OCI-LY7 (cell line): ENCODE data around the gene ZNF532.

Experiments
- CTCF ChIP-seq: fragments of 200-600 bp; sonication (generic); conservative IDR thresholded peaks from 2 replicates; pipeline ENCODE4 v1.5.1; 2014; ENCODE audit warnings: mild to moderate bottlenecking, antibody characterized with exemption, low read length, moderate library complexity, mixed read lengths
- EZH2phosphoT487 ChIP-seq: fragments of 200-600 bp; sonication (generic); IDR thresholded peaks from 2 replicates; pipeline ENCODE4 v1.6.1; 2018; ENCODE audit warnings: low read depth, borderline replicate concordance, mild to moderate bottlenecking, mixed run types, antibody characterized with exemption, low read length, moderate library complexity, mixed read lengths

DNA sequence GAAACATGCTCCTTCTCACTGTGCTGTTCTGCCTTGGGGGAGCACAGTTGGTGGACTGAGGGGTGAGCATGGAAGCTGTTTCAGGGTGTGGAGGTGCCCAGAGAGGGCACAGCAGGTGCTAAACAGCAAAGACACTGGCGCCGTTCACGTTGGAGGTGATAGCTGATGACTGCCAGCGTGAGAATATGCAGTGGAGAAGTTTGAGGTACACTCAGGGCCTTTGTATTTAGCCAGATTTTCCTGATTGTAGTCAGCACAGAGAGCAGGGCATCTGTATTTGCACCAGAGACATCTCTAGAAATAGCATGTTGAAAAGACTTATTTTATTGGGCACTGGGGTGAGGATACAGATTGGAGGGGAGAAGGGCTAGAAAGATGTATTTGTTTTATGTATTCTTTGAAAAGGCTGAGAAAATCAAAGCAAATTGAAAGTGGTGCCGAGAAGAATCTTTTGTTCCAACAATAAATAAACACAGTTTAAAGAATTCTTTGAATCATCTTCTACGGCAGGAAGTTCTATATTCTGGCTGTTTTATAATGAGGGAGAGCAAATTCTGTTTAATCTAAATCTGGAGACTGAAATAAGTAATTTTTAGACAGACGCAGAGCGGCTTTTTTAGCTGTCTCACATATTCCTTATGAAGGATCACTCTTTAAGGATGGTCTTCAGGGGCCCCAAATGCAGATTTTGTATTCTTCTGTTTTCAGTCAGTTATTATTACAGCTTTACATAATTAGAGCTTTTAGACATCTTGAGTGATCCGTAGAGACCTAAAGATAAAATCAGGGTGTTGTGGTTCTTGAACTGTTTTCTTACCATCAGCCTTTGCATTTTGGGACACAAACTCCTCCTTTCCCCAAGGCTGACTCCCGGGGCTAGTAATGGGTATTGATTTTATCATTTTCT lies 7.1 kb downstream of the ZNF532 start:
- TF ChIP-seq CTCF (no peak), EZH2phosphoT487 (no peak)
